K562 (cell line): ENCODE data around the gene CCL3. TPM values are rescaled to one million over a fixed set of nuclear protein-coding genes. Genes with fewer than 3 reads are reported as not detected.

Experiments used
- ARID4B ChIP-seq: sonication (generic); formaldehyde crosslinking; IDR thresholded peaks from 2 replicates; pipeline ENCODE4 v1.8.0; 2022; ENCODE audit warnings: mild to moderate bottlenecking, missing genetic modification reagents
- ILF3 ChIP-seq: fragments of 450-650 bp; IDR thresholded peaks from 2 replicates; pipeline ENCODE4 v1.6.1; 2018; ENCODE audit warnings: antibody characterized with exemption, mild to moderate bottlenecking, moderate library complexity, borderline replicate concordance
- MCM2 ChIP-seq: fragments of 450-650 bp; IDR thresholded peaks from 2 replicates; pipeline ENCODE4 v1.6.1; 2017; ENCODE audit warnings: low read depth, mild to moderate bottlenecking
- RERE ChIP-seq: sonication (generic); formaldehyde crosslinking; IDR thresholded peaks from 2 replicates; pipeline ENCODE4 v1.8.0; 2023; ENCODE audit warnings: missing genetic modification reagents, mild to moderate bottlenecking, borderline replicate concordance
- polyA plus RNA-seq, 8 experiments: library from polyadenylated mRNA; depleted of rRNA in 4 of 8; stranded (reverse) in 5 of 8; unstranded in 3 of 8; fragments of >200 nt; fragmentation: Nextera tagmentation in 2 of 8; fragmentation: Illumina TruSeq in 1 of 8; extraction: Ambion mirVana in 2 of 8; extraction: Trizol in 1 of 8; gene quantifications; 2 replicates each; pipeline versions ENCODE4 v1.2.1 to v1.2.3, GENCODE V29; 2011 to 2014; ENCODE audit warnings: inconsistent platforms in 1 of 8, missing spikeins in 1 of 8
- total RNA-seq, 7 experiments: library from RNA; depleted of rRNA in 6 of 7; stranded (reverse); fragments of >200 nt in 6 of 7; fragmentation: Illumina TruSeq in 2 of 7; extraction: Trizol in 2 of 7; gene quantifications; 2 replicates each; pipeline versions ENCODE4 v1.2.1 to v1.2.3, GENCODE V29; 2011 to 2021; ENCODE audit warnings: low replicate concordance in 1 of 7

The CCL3 gene
- total and polyA plus RNA-seq, 9 of the 15 experiments (the other 6 are each of a cell fraction or from before 2014, with no cell fraction given): 0.58 TPM; not detected in 8

GRCh38 chr17:36094746-36095145, 4.8 kb upstream of the CCL3 start (continued):
- TF ChIP-seq RERE (CRISPR knock-in tag) (no peak), MCM2 (no peak), ARID4B (CRISPR knock-in tag) (no peak), ILF3 (no peak)
